Measurements from ENCODE around the gene OCEL1.
A peak's percentile ranks its signal among the peaks of the same experiment; 100 is the strongest.
"Not testable (repeated sequence)": the region's sequence is repeated elsewhere in the genome, so short reads cannot be mapped to it uniquely, and the experiment has no call there.

OCEL1 gene

GRCh38 chr19:17226002-17226933 is at the start of gene OCEL1:
TSS of gene OCEL1 (plus strand) at chr19:17226226. CDS start at chr19:17226248, 22 bp downstream.
- peak; percentile 100 for DNase-seq

- no peak for DNase-seq
Observed at GRCh38 chr19:17178291-17178690, 47.7 kb upstream of the OCEL1 start.

GRCh38 chr19:17180997-17181702 is 44.9 kb upstream of the OCEL1 start:
- no peak for DNase-seq

GRCh38 chr19:17183271-17183761 is 42.7 kb upstream of the OCEL1 start:
- peak; percentile 8 for DNase-seq

- peak; percentile 68 for DNase-seq
Observed at GRCh38 chr19:17183858-17184321, 42.1 kb upstream of the OCEL1 start.

- DNase-seq, result peak; percentile 77
Observed at GRCh38 chr19:17184371-17184841, 41.6 kb upstream of the OCEL1 start.

- DNase-seq, result no peak
Observed at GRCh38 chr19:17185590-17185989, 40.4 kb upstream of the OCEL1 start.

- not testable (repeated sequence) for DNase-seq
Observed at GRCh38 chr19:17191736-17192135, 34.3 kb upstream of the OCEL1 start.

GRCh38 chr19:17192751-17193150 is 33.3 kb upstream of the OCEL1 start:
- no peak for DNase-seq

GRCh38 chr19:17194608-17195007 is 31.4 kb upstream of the OCEL1 start:
- DNase-seq, result no peak

- DNase-seq, result no peak
Observed at GRCh38 chr19:17195106-17195505, 30.9 kb upstream of the OCEL1 start.

- no peak for DNase-seq
Observed at GRCh38 chr19:17196610-17197009, 29.4 kb upstream of the OCEL1 start.

GRCh38 chr19:17197666-17198065 is 28.4 kb upstream of the OCEL1 start:
- no peak for DNase-seq

- DNase-seq, result no peak
Observed at GRCh38 chr19:17200408-17201079, 25.5 kb upstream of the OCEL1 start.

- DNase-seq, result no peak
Observed at GRCh38 chr19:17202249-17202648, 23.8 kb upstream of the OCEL1 start.

GRCh38 chr19:17202713-17203112 is 23.3 kb upstream of the OCEL1 start:
- DNase-seq, result no peak

GRCh38 chr19:17205237-17206140 is 20.5 kb upstream of the OCEL1 start:
- peak; percentile 48 for DNase-seq

- no peak for DNase-seq
Observed at GRCh38 chr19:17206736-17207581, 19.1 kb upstream of the OCEL1 start.

GRCh38 chr19:17209126-17210036 is 16.6 kb upstream of the OCEL1 start:
- peak; percentile 35 for DNase-seq

GRCh38 chr19:17210296-17210695 is 15.7 kb upstream of the OCEL1 start:
- no peak for DNase-seq
